ENCODE data around the gene C20orf144.
"Not testable (repeated sequence)": the region's sequence is repeated elsewhere in the genome, so short reads cannot be mapped to it uniquely, and the experiment has no call there.

Gene C20orf144

DNA sequence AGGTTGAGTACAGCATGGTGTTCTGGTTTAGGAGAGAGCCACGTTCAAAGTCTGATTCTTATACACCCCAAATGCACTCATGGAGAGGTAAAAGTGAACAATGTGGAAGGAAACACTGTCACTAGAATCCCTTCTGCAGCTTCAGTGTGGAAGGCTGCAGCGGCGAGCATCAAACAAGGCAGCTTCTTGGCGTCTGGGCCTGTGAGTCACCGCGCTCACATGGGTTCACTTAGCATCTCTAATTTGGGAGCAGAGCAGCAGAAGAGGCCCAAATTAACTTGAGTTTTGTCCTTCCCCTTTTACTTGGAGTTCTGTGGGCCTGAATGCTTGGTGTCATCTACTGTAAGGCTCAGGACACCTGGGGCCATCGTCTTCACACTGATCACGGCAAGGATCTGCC is 35.0 kb downstream of the C20orf144 start:
- no peak for DNase-seq (ENCODE audit: low read depth)

DNA sequence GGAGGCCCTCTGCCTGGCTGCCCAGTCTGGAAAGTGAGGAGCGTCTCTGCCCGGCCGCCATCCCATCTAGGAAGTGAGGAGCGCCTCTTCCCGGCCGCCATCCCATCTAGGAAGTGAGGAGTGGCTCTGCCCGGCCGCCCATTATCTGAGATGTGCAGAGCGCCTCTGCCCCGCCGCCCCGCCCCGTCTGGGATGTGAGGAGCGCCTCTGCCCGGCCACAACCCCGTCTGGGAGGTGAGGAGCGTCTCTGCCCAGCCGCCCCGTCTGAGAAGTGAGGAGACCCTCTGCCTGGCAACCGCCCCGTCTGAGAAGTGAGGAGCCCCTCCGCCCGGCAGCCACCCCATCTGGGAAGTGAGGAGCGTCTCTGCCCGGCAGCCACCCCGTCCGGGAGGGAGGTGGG is 36.8 kb downstream of the C20orf144 start:
- DNase-seq (ENCODE audit: low read depth), result not testable (repeated sequence)

- not testable (repeated sequence) for DNase-seq (ENCODE audit: low read depth)
Measured at GRCh38 chr20:33700696-33701441, 38.7 kb downstream of the C20orf144 start.

DNA sequence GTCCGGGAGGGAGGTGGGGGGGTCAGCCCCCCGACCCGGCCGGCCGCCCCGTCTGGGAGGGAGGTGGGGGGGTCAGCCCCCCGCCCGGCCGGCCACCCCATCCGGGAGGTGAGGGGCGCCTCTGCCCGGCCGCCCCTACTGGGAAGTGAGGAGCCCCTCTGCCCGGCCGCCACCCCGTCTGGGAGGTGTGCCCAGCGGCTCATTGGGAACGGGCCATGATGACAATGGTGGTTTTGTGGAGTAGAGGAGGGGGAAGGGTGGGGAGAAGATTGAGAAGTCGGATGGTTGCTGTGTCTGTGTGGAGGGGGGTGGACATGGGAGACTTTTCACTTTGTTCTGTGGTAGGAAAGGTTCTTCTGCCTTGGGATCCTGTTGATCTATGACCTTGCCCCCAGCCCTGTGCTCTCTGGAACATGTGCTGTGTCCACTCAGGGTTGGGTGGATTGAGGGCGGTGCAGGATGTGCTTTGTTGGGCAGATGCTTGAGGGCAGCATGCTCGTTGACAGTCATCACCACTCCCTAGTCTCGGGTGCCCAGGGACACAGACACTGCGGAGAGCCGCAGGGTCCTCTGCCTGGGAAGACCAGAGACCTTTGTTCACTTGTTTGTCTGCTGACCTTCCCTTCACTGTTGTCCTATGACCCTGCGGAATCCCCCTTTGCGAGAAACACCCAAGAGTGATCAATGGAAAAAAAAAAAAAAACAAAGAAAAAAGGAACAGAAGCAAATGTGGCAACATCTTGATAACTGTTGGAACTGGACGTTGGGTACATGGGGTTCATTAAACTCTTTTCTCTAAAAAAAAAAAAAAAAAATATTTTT is 39.7 kb downstream of the C20orf144 start:
- no peak for DNase-seq (ENCODE audit: low read depth)

GRCh38 chr20:33702861-33703260 is 40.7 kb downstream of the C20orf144 start:
- no peak for DNase-seq (ENCODE audit: low read depth)

DNA sequence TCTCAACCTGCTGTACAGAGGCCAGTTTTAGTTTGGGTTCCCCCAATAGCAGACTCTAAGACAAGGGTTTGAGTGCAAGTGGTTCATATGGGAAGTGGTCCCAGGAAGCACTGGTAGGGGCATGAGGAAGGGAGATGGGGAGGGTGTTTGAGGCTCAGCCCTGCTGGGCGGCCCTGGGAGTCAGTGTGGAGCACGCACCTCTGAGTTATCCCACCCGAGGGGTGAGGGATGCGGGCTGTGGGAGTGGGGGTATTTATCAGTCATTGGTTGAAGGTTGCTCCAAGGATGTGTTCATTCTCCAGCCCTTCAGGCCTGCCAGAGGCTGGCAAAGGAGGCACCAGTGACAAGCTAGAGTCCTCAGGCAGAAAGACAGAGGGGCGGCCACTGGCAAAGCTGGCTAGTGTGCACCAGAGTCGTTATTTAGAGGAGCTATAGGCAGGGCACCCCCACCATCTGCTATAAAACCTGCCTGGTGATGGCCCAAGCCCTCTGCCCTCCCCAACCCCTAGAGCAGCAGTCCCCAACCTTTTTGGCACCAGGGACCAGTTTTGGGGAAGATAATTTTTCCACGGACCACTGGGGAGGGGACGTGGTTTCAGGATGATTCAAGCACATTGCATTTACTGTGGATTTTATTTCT is 41.5 kb downstream of the C20orf144 start:
- DNase-seq (ENCODE audit: low read depth), result no peak

- no peak for DNase-seq (ENCODE audit: low read depth)
Measured at GRCh38 chr20:33704197-33704924, 42.2 kb downstream of the C20orf144 start.

DNA sequence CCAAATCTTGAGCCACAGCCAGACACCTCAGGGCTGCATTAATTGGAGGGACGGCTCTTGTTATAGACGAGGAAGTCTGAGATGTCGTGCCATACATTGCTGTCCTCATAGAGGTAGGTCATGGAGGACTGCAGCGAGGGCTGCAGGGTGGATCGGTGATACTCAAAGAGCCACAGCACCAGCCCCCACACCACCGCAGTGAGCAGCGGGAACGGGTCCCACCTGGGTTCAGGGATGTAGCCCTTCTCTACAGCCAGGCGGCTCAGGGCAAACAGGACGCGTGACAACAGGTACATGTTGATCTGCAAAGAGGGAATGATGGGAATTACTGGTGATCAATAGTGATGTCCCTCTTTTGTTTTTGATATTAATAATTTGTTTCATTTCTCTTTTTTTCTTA is 45.5 kb downstream of the C20orf144 start:
- DNase-seq (ENCODE audit: low read depth), result no peak

DNA sequence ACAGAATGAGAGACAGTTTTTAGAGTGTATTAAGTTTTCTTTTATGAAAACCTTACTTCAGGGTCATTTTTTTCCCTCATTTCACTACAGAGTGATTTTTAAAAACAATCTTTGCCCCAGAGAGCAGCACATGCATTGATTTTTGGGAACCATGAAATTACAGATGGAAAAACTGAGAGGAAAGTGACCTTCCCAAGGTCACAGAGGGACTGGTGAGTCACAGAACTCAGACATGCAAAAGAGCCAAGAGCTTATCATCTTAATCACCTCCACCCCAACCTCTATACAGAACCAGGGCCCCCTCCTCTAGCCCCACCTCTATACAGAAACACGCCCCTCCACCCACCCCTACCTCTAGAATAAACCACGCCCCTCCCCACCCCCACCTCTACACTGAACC is 47.3 kb downstream of the C20orf144 start:
- DNase-seq (ENCODE audit: low read depth), result no peak

GRCh38 chr20:33709905-33710541 is 47.9 kb downstream of the C20orf144 start:
- no peak for DNase-seq (ENCODE audit: low read depth)

DNA sequence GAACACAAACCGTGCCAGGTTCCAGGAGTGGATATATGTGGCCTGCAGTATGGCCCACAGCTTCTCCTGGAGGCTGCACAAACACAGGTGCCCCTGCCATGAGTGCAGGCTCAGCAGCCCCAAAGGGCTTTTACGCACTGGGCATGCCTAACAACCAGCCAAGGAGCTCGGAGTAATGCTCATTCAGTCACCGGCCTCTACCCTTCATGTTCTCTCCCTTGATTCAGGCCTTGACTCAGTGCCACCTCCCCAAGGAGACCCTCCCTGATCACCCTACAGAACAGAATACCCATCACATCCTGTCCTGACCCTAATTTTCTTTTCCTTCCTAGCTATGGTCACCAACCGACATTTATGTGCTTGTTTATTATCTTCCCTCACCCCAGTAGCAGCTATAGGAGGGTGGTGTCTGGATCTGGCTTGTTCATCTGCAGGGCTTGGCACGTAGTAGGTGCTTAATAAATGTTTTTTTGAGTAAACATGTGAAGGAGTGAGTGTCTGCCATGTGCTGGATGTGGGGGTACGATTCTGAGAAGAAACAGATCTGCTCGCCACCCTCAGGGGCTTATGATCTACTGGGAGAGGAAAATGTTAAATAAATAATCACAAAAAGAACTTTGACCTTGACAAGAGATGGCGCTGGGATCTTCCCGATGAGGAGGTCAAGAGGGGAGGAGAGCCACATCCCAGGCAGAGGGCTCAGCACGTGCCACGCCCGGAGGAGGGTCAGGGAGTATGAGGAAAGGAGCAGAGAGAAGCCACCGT is 48.7 kb downstream of the C20orf144 start:
- no peak for DNase-seq (ENCODE audit: low read depth)

DNA sequence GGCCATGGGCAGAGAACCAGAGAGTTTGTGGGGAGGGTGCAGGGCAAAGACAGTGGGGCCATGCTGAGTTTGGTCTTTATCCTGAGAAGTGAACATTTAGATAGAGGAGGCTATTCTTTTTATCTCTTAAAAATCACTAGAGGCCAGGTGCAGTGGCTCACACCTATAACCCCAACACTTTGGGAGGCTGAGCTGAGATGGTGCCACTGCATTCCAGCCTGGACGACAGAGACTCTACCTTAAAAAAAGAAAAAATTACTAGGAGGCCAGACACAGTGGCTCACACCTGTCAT is 49.3 kb downstream of the C20orf144 start:
- no peak for DNase-seq (ENCODE audit: low read depth)
